HepG2 (cell line): ENCODE measurements around the gene BZW1. TPM values are rescaled to one million over a fixed set of nuclear protein-coding genes. Genes with fewer than 3 reads are reported as not detected.

Experiments used
- HDAC6 ChIP-seq: fragments of 200-600 bp; sonication (generic); IDR thresholded peaks from 2 replicates; pipeline ENCODE4 v1.7.0; 2017; ENCODE audit warnings: mild to moderate bottlenecking, antibody characterized with exemption, low read length, low read depth
- HES4 ChIP-seq: sonication (generic); formaldehyde crosslinking; IDR thresholded peaks from 2 replicates; pipeline ENCODE4 v1.9.0; 2021; ENCODE audit warnings: mild to moderate bottlenecking, missing genetic modification reagents, borderline replicate concordance
- IRF2 ChIP-seq: IDR thresholded peaks from 2 replicates; pipeline ENCODE4 v1.6.1; 2018; ENCODE audit warnings: missing genetic modification reagents, missing compliant biosample characterization
- MED8 ChIP-seq: sonication (generic); formaldehyde crosslinking; IDR thresholded peaks from 2 replicates; pipeline ENCODE4 v1.8.1; 2023; ENCODE audit warnings: mild to moderate bottlenecking, missing genetic modification reagents; ENCODE audit not compliant: insufficient replicate concordance
- NR0B2 ChIP-seq: sonication (generic); formaldehyde crosslinking; IDR thresholded peaks from 2 replicates; pipeline ENCODE4 v1.4.0; 2020; ENCODE audit warnings: mild to moderate bottlenecking, missing genetic modification reagents
- PITX1 ChIP-seq: sonication (generic); formaldehyde crosslinking; IDR thresholded peaks from 2 replicates; pipeline ENCODE4 v1.5.1; 2020; ENCODE audit warnings: mild to moderate bottlenecking, missing genetic modification reagents
- SATB2 ChIP-seq: sonication (generic); formaldehyde crosslinking; IDR thresholded peaks from 2 replicates; pipeline ENCODE4 v1.5.0; 2020; ENCODE audit warnings: missing genetic modification reagents
- SIN3A ChIP-seq: IDR thresholded peaks from 2 replicates; pipeline ENCODE4 v1.6.1; 2011; ENCODE audit warnings: low read depth, mild to moderate bottlenecking, control low read depth, low read length, borderline replicate concordance
- SOX13 ChIP-seq, 3 experiments: fragments of 450-650 bp in 1 of 3; sonication (generic) in 1 of 3; formaldehyde crosslinking in 1 of 3; IDR thresholded peaks in 2 of 3; conservative IDR thresholded peaks in 1 of 3; 2 replicates each; pipeline versions ENCODE4 v1.5.0 to v1.6.1; 2016 to 2020; ENCODE audit warnings: antibody characterized with exemption in 1 of 3, mild to moderate bottlenecking in 1 of 3, missing compliant biosample characterization in 1 of 3, missing genetic modification reagents in 1 of 3, moderate library complexity in 1 of 3
- SP4 ChIP-seq: sonication (generic); formaldehyde crosslinking; IDR thresholded peaks from 2 replicates; pipeline ENCODE4 v1.8.1; 2023; ENCODE audit warnings: mild to moderate bottlenecking, missing genetic modification reagents
- TP53 ChIP-seq: sonication (generic); formaldehyde crosslinking; conservative IDR thresholded peaks from 2 replicates; pipeline ENCODE4 v1.4.0; 2020; ENCODE audit warnings: missing genetic modification reagents
- ZBTB7B ChIP-seq: sonication (generic); formaldehyde crosslinking; IDR thresholded peaks from 2 replicates; pipeline ENCODE4 v1.4.0; 2020; ENCODE audit warnings: missing genetic modification reagents
- ZHX2 ChIP-seq, 2 experiments: sonication (generic) in 1 of 2; formaldehyde crosslinking in 1 of 2; IDR thresholded peaks; 2 replicates each; pipeline versions ENCODE4 v1.6.1 to v1.9.0; 2014 to 2022; ENCODE audit warnings: antibody characterized with exemption in 1 of 2, borderline replicate concordance in 1 of 2, inconsistent platforms in 1 of 2, low read depth in 1 of 2, missing genetic modification reagents in 1 of 2
- ZNF441 ChIP-seq: sonication (generic); formaldehyde crosslinking; IDR thresholded peaks from 2 replicates; pipeline ENCODE4 v1.7.0; 2021; ENCODE audit warnings: missing genetic modification reagents, borderline replicate concordance
- ZNF577 ChIP-seq: sonication (generic); formaldehyde crosslinking; IDR thresholded peaks from 2 replicates; pipeline ENCODE4 v1.4.0; 2020; ENCODE audit warnings: mild to moderate bottlenecking, low read depth, missing genetic modification reagents, borderline replicate concordance
- ZNF580 ChIP-seq: IDR thresholded peaks from 2 replicates; pipeline ENCODE4 v1.6.1; 2016; ENCODE audit warnings: low read depth, borderline replicate concordance
- polyA plus RNA-seq, 8 experiments: library from polyadenylated mRNA; depleted of rRNA in 3 of 8; stranded (reverse) in 7 of 8; unstranded in 1 of 8; fragments of >200 nt; fragmentation: Illumina TruSeq in 4 of 8; extraction: Trizol in 4 of 8; gene quantifications; 2 replicates each; pipeline versions ENCODE4 v1.2.1 to v1.2.3, GENCODE V29; 2011 to 2016; ENCODE audit warnings: low read depth in 4 of 8, missing spikeins in 1 of 8, mixed read lengths in 1 of 8; ENCODE audit not compliant: insufficient read depth in 1 of 8
- total RNA-seq, 5 experiments: library from RNA; depleted of rRNA; stranded (reverse); fragments of >200 nt; fragmentation: Illumina TruSeq; extraction: Trizol; gene quantifications; 2 replicates each; pipeline ENCODE4 v1.2.3, GENCODE V29; 2016; ENCODE audit warnings: low read depth in 1 of 5

BZW1 gene
- total and polyA plus RNA-seq, 2 of the 13 experiments (the other 11 are each of a cell fraction or from before 2014, with no cell fraction given), result 106 to 384 TPM

- TF ChIP-seq SP4, result peak; percentile 97
- TF ChIP-seq NR0B2 (CRISPR knock-in tag), result peak; percentile 93
- peak; percentile 68 for TF ChIP-seq MED8
- TF ChIP-seq ZNF441 (CRISPR knock-in tag), result peak; percentile 18; the same call in 1 of the 2 replicates
- TF ChIP-seq ZBTB7B (CRISPR knock-in tag), result 0 out of 2 replicates have a peak, but pooled peaks have one; percentile 32
- TF ChIP-seq HES4, result 0 out of 2 replicates have a peak, but pooled peaks have one; percentile 59
- TF ChIP-seq SATB2, result 0 out of 2 replicates have a peak, but pooled peaks have one; percentile 77
- TF ChIP-seq IRF2 (CRISPR knock-in tag), result peak; percentile 61; the same call in 1 of the 2 replicates
- TF ChIP-seq ZNF580 (CRISPR knock-in tag), result peak; percentile 14
- TF ChIP-seq SIN3A, result peak; percentile 95
- 0 out of 2 replicates have a peak, but pooled peaks have one; percentile 68 for TF ChIP-seq ZNF577
- 0 out of 2 replicates have a peak, but pooled peaks have one; percentile 15 for TF ChIP-seq SOX13 (IDR thresholded peaks at IDR 0.05)
- peak in 1 of 2 experiments; percentile 46; a peak in 1 of 4 replicates for TF ChIP-seq SOX13 (CRISPR knock-in tag; conservative IDR thresholded peaks at IDR 0.05 in 1 of 2, IDR thresholded peaks at IDR 0.05 in 1 of 2)
- no peak for TF ChIP-seq HDAC6
- TF ChIP-seq TP53 (CRISPR knock-in tag), result 0 out of 2 replicates have a peak, but pooled peaks have one; percentile 14
- TF ChIP-seq ZHX2 (IDR thresholded peaks at IDR 0.05; ENCODE audit: low read depth), result 0 out of 2 replicates have a peak, but pooled peaks have one; percentile 61
- no peak for TF ChIP-seq ZHX2 (CRISPR knock-in tag; IDR thresholded peaks at IDR 0.05; ENCODE audit: borderline replicate concordance)
- peak; percentile 86 for TF ChIP-seq PITX1 (CRISPR knock-in tag)
These were observed at the start of gene BZW1 (continued) for GRCh38 chr2:200811333-200812121.
